Measurements from ENCODE around the gene CRYBB3. TPM values are rescaled to one million over a fixed set of nuclear protein-coding genes. Genes with fewer than 3 reads are reported as not detected.

CRYBB3 gene
- total and polyA plus RNA-seq, 2 donors (not counting 1 experiment from before 2014, with no cell fraction given) = not detected

DNA sequence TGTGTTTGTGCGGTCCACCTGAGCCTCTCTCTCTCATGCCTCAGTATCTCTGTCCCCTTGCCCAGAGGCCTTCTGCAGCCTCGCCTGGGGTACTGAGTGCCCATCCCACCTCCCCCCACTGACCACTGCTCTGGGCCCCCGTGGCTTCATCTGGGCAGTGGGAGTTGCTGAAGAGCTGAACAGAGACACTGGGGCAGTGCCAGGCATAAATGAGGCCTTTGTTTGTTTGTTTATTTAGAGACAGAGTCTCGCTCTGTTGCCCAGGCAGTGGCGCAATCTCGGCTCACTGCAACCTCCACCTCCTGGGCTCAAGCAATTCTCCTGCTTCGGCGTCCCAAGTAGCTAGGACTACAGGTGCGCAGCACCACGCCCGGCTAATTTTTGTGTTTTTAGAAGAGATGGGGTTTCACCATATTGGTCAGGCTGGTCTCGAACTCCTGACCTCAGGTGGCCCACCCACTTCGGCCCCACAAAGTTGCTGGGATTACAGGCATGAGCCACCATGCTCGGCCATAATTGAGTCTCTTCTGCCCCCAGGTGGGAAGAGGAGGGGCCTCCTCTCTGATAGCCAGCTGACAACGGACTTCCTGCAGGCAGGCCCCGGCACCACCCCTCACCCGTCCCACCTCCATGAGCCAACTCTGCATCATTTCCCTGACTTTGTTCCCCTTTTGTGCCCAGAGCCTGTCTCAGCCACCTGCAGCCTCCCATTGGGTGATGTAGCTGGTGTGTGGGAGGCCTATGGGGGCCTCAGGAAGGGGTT lies 9.3 kb downstream of the CRYBB3 start:
- Histone ChIP-seq H3K9me3 (ENCODE audit: control extremely low read depth in 1 of 3, control insufficient read depth in 2 of 3, insufficient read depth in 1 of 3, low read length in 2 of 3) (peaks cover 0 to 7% (median 0%) of the 10 kb centered on the region in 3 donors), H3K27ac (ENCODE audit: low read length in 2 of 2) (no peak overlapping the region), H3K4me3 (ENCODE audit: control extremely low read depth in 1 of 5, extremely low read depth in 1 of 5, insufficient read depth in 1 of 5, low read depth in 2 of 5, low read length in 4 of 5) (no peak overlapping the region), H3K79me2 (ENCODE audit: control insufficient read depth, insufficient read depth, low read length) (no peaks in the 10 kb centered on the region), H4K20me1 (ENCODE audit: control insufficient read depth, insufficient read depth, low read length, poor library complexity, severe bottlenecking) (no peaks in the 10 kb centered on the region), H3K4me1 (ENCODE audit: control insufficient read depth in 2 of 2, insufficient read depth in 2 of 2, low read length in 2 of 2) (no peaks in the 10 kb centered on the region), H3K9ac (ENCODE audit: low read length) (no peak overlapping the region), H3K27me3 (replicated peaks in 1 of 4; ENCODE audit: control extremely low read depth in 1 of 4, control insufficient read depth in 3 of 4, insufficient read depth in 4 of 4, low read length in 3 of 4) (peaks cover 0 to 3% (median 0%) of the 10 kb centered on the region in 4 experiments), H2AFZ (ENCODE audit: insufficient read depth, low read depth, low read length, poor library complexity, severe bottlenecking) (no peak overlapping the region), H3K4me2 (replicated peaks; ENCODE audit: low read depth, low read length, poor library complexity, severe bottlenecking) (no peak overlapping the region), H3K36me3 (replicated peaks in 1 of 2; ENCODE audit: control extremely low read depth in 1 of 2, control insufficient read depth in 1 of 2, extremely low read depth in 1 of 2, insufficient read depth in 2 of 2, low read length in 1 of 2) (no peaks in the 10 kb centered on the region)
- Mint-ChIP-seq H3K4me3 (no peak overlapping the region), H3K27me3 (peaks cover 14% of the 10 kb centered on the region), H3K4me1 (no peaks in the 10 kb centered on the region), H3K27ac (no peak overlapping the region), H3K9me3 (ENCODE audit: insufficient read depth) (no peaks in the 10 kb centered on the region)
- POLR2A ChIA-PET = no interaction called here
- intact Hi-C loops (cut with micrococcal nuclease) = no loop called here
- no peak for TF ChIP-seq EZH2 (IDR thresholded peaks at IDR 0.05; ENCODE audit: borderline replicate concordance, insufficient read depth, low read depth, low read length, poor library complexity, severe bottlenecking)
- TF ChIP-seq, protein P1, sequence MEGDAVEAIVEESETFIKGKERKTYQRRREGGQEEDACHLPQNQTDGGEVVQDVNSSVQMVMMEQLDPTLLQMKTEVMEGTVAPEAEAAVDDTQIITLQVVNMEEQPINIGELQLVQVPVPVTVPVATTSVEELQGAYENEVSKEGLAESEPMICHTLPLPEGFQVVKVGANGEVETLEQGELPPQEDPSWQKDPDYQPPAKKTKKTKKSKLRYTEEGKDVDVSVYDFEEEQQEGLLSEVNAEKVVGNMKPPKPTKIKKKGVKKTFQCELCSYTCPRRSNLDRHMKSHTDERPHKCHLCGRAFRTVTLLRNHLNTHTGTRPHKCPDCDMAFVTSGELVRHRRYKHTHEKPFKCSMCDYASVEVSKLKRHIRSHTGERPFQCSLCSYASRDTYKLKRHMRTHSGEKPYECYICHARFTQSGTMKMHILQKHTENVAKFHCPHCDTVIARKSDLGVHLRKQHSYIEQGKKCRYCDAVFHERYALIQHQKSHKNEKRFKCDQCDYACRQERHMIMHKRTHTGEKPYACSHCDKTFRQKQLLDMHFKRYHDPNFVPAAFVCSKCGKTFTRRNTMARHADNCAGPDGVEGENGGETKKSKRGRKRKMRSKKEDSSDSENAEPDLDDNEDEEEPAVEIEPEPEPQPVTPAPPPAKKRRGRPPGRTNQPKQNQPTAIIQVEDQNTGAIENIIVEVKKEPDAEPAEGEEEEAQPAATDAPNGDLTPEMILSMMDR (IDR thresholded peaks at IDR 0.05) = no peak
- CTCF ChIA-PET = no interaction called here
- 78% methylated on average over 8 of the region's 17 CpGs for WGBS (ENCODE audit: insufficient coverage)
- DNase-seq (no peak), ATAC-seq (ENCODE audit: low read depth) (no peak)

DNA sequence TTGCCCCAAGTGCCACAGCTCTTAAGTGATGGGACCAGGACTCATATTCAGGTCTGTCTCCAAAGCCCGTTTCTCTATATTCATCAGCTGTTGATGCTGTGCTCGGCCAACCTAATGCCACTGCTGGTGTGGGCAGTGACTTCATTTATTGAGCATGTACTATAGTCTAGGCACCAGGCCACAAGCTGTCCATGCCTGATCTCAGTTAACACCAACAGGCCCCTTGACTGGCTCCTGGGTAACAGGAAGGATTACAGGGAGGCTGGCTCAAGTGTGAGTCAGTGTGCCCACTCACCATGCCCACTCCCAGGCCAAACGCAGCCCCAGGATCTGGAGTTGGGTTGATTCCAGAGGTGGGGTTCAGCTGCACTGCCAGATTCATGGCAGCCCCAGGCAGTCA lies 11.1 kb downstream of the CRYBB3 start:
- H2AFZ ChIP-seq (ENCODE audit: insufficient read depth, low read depth, low read length, poor library complexity, severe bottlenecking) = no peak overlapping the region
- peaks cover 0 to 9% (median 0%) of the 10 kb centered on the region in 3 donors for H3K9me3 ChIP-seq (ENCODE audit: control extremely low read depth in 1 of 3, control insufficient read depth in 2 of 3, insufficient read depth in 1 of 3, low read length in 2 of 3)
- no peaks in the 10 kb centered on the region for H4K20me1 ChIP-seq (ENCODE audit: control insufficient read depth, insufficient read depth, low read length, poor library complexity, severe bottlenecking)
- no peak overlapping the region for H3K27ac ChIP-seq (ENCODE audit: low read length in 2 of 2)
- H3K4me3 Mint-ChIP-seq = no peak overlapping the region
- no peaks in the 10 kb centered on the region for H3K4me1 ChIP-seq (ENCODE audit: control insufficient read depth in 2 of 2, insufficient read depth in 2 of 2, low read length in 2 of 2)
- ATAC-seq (ENCODE audit: low read depth) (no peak), DNase-seq (no peak)
- H3K4me1 Mint-ChIP-seq = no peaks in the 10 kb centered on the region
- H3K79me2 ChIP-seq (ENCODE audit: control insufficient read depth, insufficient read depth, low read length) = no peaks in the 10 kb centered on the region
- WGBS (ENCODE audit: insufficient coverage) = 100% methylated on average over 1 of the region's 3 CpGs
- intact Hi-C loops (cut with micrococcal nuclease) = no loop called here
- peaks cover 14% of the 10 kb centered on the region for H3K27me3 Mint-ChIP-seq
- H3K36me3 ChIP-seq (replicated peaks in 1 of 2; ENCODE audit: control extremely low read depth in 1 of 2, control insufficient read depth in 1 of 2, extremely low read depth in 1 of 2, insufficient read depth in 2 of 2, low read length in 1 of 2) = no peaks in the 10 kb centered on the region
- ChIA-PET CTCF (interaction anchor here (0.9 kb wide), 1 partner anchor 9 kb away, joined by 4 read pairs; no protein-coding TSS in a partner anchor), POLR2A (no interaction called here)
- no peak overlapping the region for H3K4me2 ChIP-seq (replicated peaks; ENCODE audit: low read depth, low read length, poor library complexity, severe bottlenecking)
- H3K4me3 ChIP-seq (ENCODE audit: control extremely low read depth in 1 of 5, extremely low read depth in 1 of 5, insufficient read depth in 1 of 5, low read depth in 2 of 5, low read length in 4 of 5) = no peak overlapping the region
- TF ChIP-seq EZH2 (IDR thresholded peaks at IDR 0.05; ENCODE audit: borderline replicate concordance, insufficient read depth, low read depth, low read length, poor library complexity, severe bottlenecking) = no peak
- TF ChIP-seq, protein P1 (IDR thresholded peaks at IDR 0.05) = no peak
- H3K27me3 ChIP-seq (replicated peaks in 1 of 4; ENCODE audit: control extremely low read depth in 1 of 4, control insufficient read depth in 3 of 4, insufficient read depth in 4 of 4, low read length in 3 of 4) = peaks cover 0 to 6% (median 0%) of the 10 kb centered on the region in 4 experiments
- no peaks in the 10 kb centered on the region for H3K9me3 Mint-ChIP-seq (ENCODE audit: insufficient read depth)
- H3K9ac ChIP-seq (ENCODE audit: low read length) = no peak overlapping the region
- no peak overlapping the region for H3K27ac Mint-ChIP-seq
